Sigmoid colon (tissue), 4 donors: ENCODE data around the gene TEP1.

ENCODE experiments used
- CTCF ChIP-seq, 4 experiments: fragments of 450-650 bp in 3 of 4; fragments of 200-600 bp in 1 of 4; IDR thresholded peaks; one replicate each; pipeline ENCODE4 v1.5.1; 2016 to 2019; ENCODE audit warnings: antibody characterized with exemption in 4 of 4, mild to moderate bottlenecking in 3 of 4, moderate library complexity in 2 of 4
- EP300 ChIP-seq, 4 donors: sonication (generic); formaldehyde crosslinking; IDR thresholded peaks; one replicate each; pipeline ENCODE4 v1.6.1; 2017; ENCODE audit warnings: antibody characterized with exemption in 4 of 4

GRCh38 chr14:20375471-20375870 is 37.8 kb downstream of the TEP1 start:
- TF ChIP-seq CTCF (IDR thresholded peaks at IDR 0.05), result no peak
- TF ChIP-seq EP300 (IDR thresholded peaks at IDR 0.05), result no peak
